Measurements from ENCODE around the gene LNX1.

The LNX1 gene

DNA sequence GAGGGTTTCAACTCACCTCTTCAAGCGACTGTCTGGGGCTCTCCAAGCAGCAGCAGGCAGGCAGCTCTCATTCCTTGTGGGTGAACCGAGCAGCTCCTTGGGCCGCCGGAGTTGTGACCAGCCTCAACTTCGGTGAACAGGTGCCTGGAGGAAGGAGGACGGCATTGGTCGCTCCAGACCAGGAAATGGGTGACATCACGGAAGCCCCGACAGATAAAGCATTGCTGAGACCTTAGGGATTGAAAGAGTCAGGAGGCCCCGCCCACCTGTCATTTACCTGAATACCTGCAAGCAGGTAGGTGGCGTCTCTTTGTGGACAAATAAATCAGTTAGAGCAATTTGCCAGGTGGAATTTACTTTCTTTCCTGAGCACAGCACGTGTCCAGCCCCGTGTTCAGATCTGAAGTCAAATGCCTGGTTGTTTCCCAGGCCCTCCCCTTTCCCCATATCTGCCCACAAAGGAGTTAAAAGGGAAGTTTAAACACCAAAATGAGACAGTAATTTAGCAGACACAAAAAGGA, at the start of gene LNX1:
Gene LNX1 (minus strand): TSS at position 115 of the 521 bp plus-strand sequence. CDS start 17,484 bp downstream, outside the sequence.
- peak; percentile 63 to 71 (median 66) for DNase-seq

DNA sequence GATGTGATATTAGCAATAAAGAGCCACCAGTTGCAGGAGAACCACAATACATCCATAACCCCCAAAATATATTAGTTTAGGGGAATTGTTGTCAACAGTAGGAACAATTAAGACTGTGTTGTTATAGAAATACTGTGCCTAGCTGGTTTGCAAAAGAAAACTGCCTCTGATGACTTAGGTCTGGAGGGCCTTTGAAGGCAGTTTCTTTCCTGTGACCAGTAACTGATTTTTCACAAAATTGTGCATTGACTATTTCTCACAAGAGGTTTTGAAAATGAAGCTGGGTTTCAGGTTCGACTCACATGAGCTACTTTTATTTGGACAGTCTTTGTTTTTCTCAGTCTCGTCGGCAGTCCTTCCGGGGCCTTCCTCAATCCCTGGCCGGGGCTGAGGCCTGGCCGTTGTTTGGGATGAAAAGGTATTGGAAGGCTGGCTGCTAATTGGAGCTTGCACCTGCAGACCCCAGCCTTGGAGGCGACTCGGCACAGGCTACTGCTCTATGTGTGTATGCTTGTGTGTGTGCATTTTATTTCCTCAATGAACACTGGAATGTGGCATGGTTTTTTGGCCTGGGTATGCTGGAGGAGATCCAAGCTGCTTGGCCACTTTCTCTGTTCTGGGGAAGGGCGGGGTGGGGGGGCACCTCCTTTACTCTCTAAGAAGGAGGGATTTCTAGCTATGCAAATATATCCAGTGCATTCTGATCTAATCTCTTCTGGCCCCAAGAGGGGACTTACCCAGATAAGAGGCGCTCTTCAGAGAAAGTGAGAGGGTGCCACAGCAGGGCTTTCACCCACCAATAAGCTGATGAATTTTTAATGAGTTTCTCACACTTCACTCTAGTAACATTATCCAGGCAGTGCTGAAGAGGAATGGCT, 49.5 kb upstream of the LNX1 start:
- no peak for DNase-seq

GRCh38 chr4:53638919-53639318, 47.6 kb upstream of the LNX1 start:
- no peak for DNase-seq

GRCh38 chr4:53637348-53637747, 46.1 kb upstream of the LNX1 start:
- no peak for DNase-seq

DNA sequence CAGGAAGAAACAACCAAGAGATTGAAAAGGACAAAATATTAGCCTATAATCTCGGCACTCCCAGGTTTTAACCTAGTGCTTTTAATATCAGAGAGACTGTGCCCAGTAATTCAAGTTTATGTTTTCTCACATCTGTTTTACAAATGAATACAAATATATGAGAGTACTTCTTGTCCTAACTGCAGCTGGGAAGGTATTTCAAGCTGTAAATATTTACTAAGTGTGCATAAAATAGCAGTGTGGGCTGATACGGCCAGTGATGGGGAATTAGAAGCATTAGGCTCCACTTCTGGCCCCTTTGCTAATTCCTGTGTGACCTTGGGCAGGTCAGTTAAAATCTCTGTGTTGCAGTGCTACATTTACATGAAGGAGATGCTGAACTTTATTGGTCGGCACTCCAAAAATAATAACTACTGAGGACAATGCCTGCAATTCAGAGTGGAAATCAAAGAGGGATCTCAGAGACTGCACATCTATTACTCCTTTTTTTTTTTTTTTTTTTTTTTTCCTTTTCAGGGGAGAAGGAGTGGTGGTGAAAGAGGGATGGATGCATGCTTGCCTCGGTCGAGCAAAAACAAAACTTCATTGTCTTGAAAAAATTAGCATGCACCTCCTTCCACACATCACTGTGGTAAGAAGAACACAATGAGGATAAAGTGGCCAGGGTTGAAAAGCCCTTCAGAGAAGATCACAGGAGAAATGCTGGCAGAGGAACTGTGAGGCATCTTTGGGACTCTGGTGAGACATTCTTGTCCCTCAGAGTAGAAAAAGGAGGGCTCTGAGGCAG, 44.6 kb upstream of the LNX1 start:
- DNase-seq: no peak

DNA sequence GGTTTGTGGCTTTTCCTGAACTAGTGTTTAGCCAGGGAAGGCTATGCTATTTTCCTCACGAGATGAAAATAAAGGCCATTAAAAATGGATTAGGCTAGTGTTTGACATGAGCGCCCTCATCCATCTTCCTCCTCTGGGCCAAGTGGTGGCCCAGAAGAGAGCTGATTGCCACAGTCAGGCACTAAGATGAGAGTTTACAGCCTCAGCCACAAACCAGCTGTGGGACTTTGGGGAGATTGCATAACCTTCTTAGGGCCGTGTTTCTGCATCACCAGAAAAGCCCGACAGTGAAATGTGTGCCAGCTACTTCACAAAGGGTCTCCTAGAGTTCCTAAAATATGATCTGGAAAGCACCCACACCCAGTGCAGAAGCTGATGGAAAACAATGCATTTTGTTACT, 42.3 kb upstream of the LNX1 start:
- DNase-seq: peak; percentile 63 to 76 (median 69)

GRCh38 chr4:53629296-53629695, 38.0 kb upstream of the LNX1 start:
- no peak for DNase-seq

DNA sequence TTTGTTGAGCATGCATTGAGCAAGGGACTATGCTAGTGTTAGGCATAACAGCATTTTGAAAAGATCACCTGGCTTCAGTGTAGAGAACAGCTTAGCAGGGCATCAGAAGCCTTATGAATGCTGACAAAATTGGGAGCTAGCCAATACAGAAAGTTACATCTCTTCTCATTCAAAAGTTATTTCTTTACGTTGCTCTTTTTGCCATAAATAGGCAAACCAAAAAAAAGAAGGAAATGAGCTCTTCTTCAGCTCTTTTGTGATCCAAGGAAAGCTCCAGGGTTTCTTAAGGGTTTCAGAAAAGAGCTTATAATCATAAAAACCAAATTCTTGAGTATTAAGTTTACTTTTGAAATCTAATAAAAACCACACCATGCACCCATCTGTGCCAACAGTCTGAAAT, 35.2 kb upstream of the LNX1 start:
- DNase-seq: no peak

DNA sequence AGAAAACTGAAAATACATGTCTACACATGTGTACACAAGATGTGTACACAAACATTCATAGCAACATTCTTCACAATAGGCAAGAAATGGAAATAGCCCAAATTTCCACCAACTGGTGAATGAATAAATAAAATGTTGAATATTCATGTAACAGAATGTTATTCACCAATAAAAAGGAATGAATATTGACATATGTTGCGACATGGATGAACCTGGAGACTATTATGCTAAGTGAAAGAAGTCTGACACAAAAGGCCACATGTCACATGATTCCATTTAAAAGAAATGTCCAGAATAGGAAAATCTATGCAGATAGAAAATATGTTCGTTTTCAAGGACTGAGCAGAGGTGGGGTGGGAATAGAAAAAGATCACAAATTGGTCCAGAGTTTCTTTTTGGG, 34.6 kb upstream of the LNX1 start:
- no peak for DNase-seq

- DNase-seq: peak in 1 of 3 donors; percentile 20
These were observed 31.5 kb upstream of the LNX1 start for GRCh38 chr4:53622739-53623151.

DNA sequence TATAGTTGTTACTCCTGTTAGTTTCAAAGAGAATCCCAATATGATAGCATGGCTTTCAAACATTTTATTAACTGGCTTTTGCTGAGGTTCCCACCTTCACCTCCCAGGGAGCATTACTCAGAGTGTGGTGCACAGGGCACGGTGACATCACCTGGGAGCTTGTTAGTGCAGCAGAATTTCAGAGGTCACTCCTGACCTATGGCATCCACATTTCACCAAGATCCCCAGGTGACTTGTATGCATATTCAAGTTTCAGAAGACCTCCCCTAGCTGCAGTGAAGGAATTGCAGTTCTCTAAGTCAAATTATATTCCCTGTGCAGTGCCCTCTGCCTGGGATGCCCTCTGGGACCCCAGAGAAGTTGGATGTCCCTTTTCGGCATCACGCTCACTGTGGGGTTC, 29.7 kb upstream of the LNX1 start:
- DNase-seq: no peak

DNA sequence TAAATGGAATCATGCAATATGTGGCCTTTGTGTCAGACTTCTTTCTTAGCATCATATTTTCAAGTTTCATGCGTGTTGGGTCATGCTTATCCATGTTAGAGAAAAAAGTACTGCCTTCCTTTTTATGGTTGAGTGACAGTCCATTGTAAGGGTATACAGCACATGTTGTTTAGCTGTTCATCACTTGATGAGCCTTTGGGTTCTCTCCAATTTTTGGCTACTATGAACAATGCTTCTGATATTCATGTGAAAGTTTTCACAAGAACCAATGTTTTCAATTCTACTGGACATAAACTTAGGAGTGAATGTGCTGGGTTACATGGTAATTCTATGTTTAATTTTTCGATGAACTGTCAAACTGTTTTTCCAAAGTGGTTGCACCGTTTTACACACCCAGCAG, 28.1 kb upstream of the LNX1 start:
- no peak for DNase-seq

- no peak for DNase-seq
These were observed 27.0 kb upstream of the LNX1 start for GRCh38 chr4:53618321-53618720.

GRCh38 chr4:53617101-53617680, 25.9 kb upstream of the LNX1 start:
- DNase-seq: no peak

GRCh38 chr4:53616219-53616618, 24.9 kb upstream of the LNX1 start:
- no peak for DNase-seq

- DNase-seq: no peak
These were observed 23.3 kb upstream of the LNX1 start for GRCh38 chr4:53614591-53614990.

DNA sequence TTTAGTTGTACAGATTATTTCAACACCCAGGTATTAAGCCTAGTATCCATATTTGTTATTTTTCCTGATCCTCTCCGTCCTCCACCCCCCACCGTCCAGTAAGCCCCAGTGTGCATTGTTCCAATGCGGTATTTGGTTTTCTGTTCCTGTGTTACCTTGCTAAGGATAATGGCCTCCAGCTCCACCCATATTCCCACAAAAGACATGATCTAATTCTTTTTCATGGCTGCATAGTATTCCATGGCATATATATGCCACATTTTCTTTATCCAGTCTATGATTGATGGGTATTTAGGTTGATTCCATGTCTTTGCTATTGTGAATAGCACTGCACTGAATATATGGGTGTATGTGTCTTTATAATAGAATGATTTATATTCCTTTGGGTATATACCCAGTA, 22.1 kb upstream of the LNX1 start:
- no peak for DNase-seq

GRCh38 chr4:53608649-53609048, 17.4 kb upstream of the LNX1 start:
- no peak for DNase-seq

DNA sequence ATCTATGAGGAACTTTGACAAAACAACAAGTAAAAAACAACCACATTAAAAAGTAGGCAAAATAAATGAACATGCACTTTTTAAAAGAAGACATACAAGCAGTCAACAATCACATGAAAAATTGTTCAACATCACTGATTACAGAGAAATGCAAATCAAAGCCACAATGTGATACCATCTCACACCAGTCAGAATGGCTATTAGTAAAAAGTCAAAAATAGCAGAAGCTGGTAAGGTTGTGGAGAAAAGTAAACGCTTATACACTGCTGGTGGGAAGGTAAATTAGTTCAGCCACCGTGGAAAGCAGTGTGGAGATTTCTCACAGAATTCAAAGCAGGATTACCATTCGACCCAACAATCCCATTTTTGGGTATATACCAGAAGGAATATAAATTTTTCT, 17.0 kb upstream of the LNX1 start:
- no peak for DNase-seq

- DNase-seq: no peak
These were observed 14.5 kb upstream of the LNX1 start for GRCh38 chr4:53605783-53606182.

- no peak for DNase-seq
These were observed 11.1 kb upstream of the LNX1 start for GRCh38 chr4:53602390-53602789.

- peak in 1 of 3 donors; percentile 9 for DNase-seq
These were observed 10.0 kb upstream of the LNX1 start for GRCh38 chr4:53601251-53601764.

- DNase-seq: no peak
These were observed 8.3 kb upstream of the LNX1 start for GRCh38 chr4:53599632-53600031.
